C4-2B (cell line): ENCODE measurements around the gene TPSB2.

ENCODE experiments used
- H3K27ac ChIP-seq: fragments of 450-650 bp; 2 replicates; pipeline ENCODE4 v1.5.1; 2017
- CTCF ChIP-seq: fragments of 450-650 bp; conservative IDR thresholded peaks from 2 replicates; pipeline ENCODE4 v1.5.1; 2017; ENCODE audit warnings: mild to moderate bottlenecking
- ZFX ChIP-seq: fragments of 450-650 bp; IDR thresholded peaks from 2 replicates; pipeline ENCODE4 v1.6.1; 2017

TPSB2 gene

GRCh38 chr16:1216296-1216619 is 13.7 kb downstream of the TPSB2 start:
- no peak; the same call in 1 of the 2 replicates for TF ChIP-seq CTCF
- no peak for TF ChIP-seq ZFX
- no peak overlapping the region for H3K27ac ChIP-seq

GRCh38 chr16:1215574-1216295 is 14.2 kb downstream of the TPSB2 start:
- no peak for TF ChIP-seq CTCF
- TF ChIP-seq ZFX = no peak
- no peak overlapping the region for H3K27ac ChIP-seq

GRCh38 chr16:1214719-1215118 is 15.3 kb downstream of the TPSB2 start:
- no peak overlapping the region for H3K27ac ChIP-seq
- TF ChIP-seq CTCF (no peak), ZFX (no peak)

- H3K27ac ChIP-seq = no peak overlapping the region
- TF ChIP-seq CTCF (no peak), ZFX (no peak)
Measured at GRCh38 chr16:1213796-1214372, 16.1 kb downstream of the TPSB2 start.

- H3K27ac ChIP-seq = no peak overlapping the region
- TF ChIP-seq ZFX = no peak
- TF ChIP-seq CTCF = no peak
Measured at GRCh38 chr16:1213231-1213630, 16.8 kb downstream of the TPSB2 start.

GRCh38 chr16:1212616-1213194 is 17.3 kb downstream of the TPSB2 start:
- no peak for TF ChIP-seq ZFX
- TF ChIP-seq CTCF = no peak
- no peak overlapping the region for H3K27ac ChIP-seq

GRCh38 chr16:1211451-1212268 is 18.3 kb downstream of the TPSB2 start:
- no peak overlapping the region for H3K27ac ChIP-seq
- TF ChIP-seq CTCF = no peak
- no peak for TF ChIP-seq ZFX
